Stimulated activated CD8-positive, alpha-beta memory T cell treated with anti-CD3 and anti-CD28 coated beads, Interleukin-4, amount 100 ng/mL, for 1 hour (primary cell): Measurements from ENCODE around the gene KRTAP10-5.
"Not testable (repeated sequence)": the region's sequence is repeated elsewhere in the genome, so short reads cannot be mapped to it uniquely, and the experiment has no call there.

Experiments
- DNase-seq, 2 donors: peaks; one replicate each; pipeline ENCODE4 v3.0.0-alpha.2; 2020; ENCODE audit warnings: low read depth in 2 of 2, low spot score in 1 of 2

KRTAP10-5 gene

DNA sequence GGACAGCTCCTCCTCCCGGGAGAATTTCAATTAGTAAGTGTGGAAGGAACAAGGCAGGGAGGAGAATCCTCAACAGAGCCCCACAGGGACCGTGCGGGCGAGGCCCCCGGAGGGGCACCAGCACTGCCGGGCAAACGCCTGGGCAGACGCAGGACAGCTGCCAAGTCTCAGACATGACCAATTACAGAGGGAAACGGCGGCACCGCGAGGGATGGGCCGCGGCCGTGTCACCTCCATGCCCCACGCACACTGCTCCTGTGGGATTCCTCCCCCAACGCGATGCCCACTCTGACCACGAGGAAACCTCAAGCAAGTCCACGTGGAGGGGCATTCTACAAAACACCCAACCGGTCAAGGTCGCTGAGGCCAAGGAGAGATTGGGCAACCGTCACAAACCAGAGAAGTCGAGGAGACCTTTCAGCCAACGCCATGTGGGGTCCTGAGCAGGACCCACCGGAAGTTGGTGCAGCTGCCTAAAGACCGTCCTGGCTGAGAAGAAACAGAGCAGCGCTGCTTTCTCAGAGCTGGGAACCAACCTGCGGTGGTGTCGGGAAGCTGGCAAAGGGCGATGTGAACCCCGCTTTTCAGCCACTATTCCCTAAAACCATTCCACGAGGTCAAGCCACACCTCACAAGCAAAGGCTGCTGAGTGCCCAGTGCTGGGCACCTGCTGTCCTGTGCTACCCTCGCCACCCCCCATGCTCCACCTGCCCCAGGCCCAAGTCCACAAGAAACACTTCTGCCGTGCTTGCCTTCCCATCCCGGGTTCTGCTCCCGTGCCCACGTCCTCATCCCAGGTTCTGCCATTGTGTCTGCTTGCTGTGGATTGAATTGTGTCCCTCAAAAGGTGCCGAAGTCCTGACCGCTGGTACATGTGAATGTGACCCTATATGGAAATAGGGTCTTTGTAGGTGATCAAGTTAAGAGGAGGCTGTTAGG lies 8.3 kb downstream of the KRTAP10-5 start:
- no peak for DNase-seq

DNA sequence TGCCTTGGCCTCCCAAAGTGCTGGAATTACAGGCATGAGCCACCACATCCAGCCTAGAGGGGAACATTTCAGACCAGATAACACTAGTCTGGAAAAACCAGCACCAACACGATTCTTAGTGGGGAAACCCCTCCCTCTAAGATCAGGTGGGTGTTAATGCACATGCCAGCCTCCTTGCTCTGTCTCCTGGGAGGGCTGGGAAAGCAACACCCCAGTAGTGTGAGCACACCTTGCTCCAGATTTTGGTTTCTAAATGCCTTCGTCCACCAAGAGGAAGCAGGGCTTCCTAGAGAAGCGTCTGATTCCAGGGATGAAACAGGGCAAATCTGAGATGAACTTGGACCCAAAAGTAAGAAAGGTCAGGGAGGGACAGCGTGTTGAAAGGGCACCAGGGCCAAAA lies 9.1 kb downstream of the KRTAP10-5 start:
- DNase-seq: no peak

- no peak for DNase-seq
Measured at GRCh38 chr21:44569861-44570517, 10.4 kb downstream of the KRTAP10-5 start.

DNA sequence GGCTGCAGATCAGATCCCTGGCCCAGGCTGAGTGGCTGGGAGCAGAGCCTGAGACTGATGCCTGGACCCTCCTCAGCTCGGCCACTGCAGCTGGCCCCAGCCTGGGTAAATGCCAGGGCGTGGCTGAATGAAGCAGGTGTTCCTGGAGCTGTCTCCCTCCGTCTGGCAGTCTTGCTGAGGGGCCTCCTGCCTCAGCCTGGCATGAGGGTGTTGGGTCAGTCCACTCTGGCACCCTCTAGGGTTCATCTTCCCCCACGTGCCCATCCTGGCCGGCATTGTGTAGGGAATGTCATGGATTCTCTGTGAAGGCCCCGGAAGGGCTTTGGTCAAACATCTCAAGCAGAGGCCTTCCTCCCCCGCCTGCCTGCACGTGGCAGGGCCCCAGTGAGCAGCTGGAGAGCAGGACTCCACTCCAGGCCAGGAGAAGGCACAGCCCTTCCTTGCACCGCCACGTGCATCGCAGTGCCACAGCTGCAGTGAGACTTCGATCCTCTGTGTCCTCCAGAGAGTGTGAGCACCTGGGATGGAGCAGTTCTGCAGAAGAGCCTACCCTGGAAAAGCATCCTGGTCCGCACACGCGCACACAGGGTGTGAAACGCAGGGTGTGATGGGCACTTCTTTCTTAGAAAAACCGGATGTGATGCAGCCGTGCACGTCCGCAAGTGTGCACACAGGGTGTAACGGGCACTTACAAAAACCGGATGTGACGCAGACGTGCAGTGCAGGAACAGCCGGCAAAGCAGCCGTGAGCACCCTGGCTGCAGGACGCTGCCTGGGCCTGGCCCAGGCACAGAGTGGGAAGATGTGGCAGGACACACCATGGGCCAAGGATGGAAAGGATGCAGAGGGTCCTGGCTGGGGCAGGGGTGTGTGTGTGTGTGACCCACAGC lies 11.5 kb downstream of the KRTAP10-5 start:
- no peak for DNase-seq

GRCh38 chr21:44568261-44568660 lies 12.1 kb downstream of the KRTAP10-5 start:
- DNase-seq: no peak

- no peak for DNase-seq
Measured at GRCh38 chr21:44567481-44568171, 12.8 kb downstream of the KRTAP10-5 start.

GRCh38 chr21:44566403-44566802 lies 14.0 kb downstream of the KRTAP10-5 start:
- no peak for DNase-seq

DNA sequence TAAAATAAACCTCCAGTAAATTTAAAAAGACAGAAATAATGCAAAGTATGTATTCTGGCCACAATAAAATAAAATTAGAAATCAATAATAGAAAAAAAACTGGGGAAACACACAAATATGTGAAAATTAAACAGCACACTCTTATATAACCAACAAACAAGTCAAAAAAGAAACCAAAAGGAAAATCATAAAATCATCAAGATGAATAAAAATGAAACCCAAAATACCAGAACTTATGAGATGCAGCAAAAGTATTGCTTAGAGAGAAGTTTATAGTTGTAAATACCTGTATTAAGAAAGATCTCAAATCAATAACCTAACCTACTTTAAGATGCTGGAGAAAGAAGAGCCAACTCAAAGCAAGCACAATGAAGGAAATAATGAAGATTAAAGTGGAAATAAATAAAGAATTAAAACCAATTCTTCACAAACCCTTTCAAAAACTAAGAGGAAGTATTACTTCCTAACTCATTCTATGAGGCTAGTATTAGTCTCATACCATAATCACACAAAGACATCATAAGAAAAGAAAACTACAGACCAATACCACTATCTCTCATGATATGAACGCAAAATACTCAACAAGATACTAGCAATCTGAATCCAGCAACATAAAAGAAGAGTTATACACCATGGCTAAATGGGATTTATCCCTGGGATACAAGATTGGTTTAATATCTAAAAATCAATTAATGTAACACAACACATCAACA lies 15.4 kb downstream of the KRTAP10-5 start:
- no peak for DNase-seq

GRCh38 chr21:44564099-44564498 lies 16.3 kb downstream of the KRTAP10-5 start:
- DNase-seq: no peak

DNA sequence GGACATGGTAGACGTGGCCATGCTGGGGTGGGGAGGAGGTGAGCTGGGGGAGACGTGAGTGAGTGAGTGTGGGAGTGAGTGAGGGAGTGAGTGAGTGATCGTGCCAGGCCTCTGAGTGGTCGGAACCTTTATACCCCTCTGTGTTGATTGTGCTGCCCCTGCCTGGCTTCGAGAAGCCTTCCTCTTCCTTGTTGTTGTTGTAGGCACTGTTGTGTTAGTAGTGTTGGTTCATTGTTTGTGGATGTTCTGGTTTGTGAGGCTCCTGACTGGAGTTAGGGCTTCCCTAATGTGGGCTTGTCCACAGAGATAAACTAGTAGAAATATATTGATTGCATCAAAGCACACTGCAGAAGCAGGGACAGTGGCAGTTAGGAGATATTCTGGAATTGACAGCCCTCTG lies 21.7 kb downstream of the KRTAP10-5 start, which contains the start of gene KRTAP10-3:
TSS of gene KRTAP10-3 (minus strand) at position 101 of the 400 bp plus-strand sequence. CDS start at position 21, 80 bp downstream.
- no peak for DNase-seq

GRCh38 chr21:44558329-44558675 lies 22.1 kb downstream of the KRTAP10-5 start:
- not testable (repeated sequence) for DNase-seq

DNA sequence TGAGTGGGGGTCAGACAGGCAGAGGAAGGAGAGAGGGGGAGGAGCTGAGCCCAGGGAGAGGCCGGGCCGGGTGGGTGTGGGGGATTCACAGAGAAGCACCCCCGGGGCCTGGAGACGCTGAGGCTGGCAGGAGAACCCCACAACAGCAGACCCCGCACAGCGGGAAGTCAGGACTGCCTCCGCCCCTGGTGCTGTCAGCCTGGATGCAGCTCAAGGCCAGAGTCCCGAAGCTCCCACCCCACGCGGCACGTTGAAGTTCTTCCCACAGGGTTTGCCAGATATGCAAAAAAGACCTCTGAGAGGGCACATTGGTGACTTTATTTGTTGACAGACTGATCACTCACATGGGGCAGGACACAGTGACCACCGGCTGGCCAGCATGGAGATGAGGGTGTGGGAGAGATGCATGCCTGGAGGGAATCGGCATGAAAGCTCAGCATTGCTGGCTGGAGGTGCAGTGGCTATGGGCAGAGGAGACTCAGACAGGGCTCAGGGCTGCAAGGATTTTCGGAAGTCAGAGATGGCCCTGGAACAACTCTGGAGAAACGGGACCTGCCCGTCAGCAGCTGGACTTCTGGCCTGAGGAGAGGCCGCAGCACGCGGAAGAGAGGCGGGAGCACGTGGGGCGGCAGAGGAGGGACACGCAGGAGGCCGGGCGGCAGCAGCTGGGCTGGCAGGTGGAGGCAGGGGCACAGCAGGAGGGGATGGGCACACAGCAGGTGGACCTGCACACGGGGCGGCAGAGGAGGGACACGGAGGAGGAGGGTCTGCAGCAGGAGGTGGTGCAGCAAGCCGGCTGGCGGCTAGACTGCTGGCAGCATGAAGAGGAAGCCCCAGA lies 22.7 kb downstream of the KRTAP10-5 start:
- no peak for DNase-seq

DNA sequence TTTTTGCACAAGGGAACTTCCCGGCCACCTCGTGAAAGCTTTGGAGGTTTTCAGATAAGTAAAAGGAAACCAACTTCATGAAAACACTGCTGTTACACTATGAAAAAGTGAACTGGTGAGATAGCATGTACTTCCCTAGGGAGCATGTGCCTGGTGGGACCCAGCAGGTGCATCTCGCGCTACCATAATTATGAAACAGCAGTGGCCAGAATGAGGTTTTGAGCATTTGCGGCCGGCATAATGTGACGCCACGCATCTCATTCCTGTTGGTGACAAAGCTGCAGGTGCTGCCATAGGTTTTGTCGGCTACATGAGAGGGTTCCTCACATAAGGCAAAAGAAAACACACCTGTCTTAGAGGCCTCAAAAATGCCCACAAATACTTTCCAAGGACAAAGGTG lies 23.5 kb downstream of the KRTAP10-5 start:
- no peak for DNase-seq

- no peak for DNase-seq
Measured at GRCh38 chr21:44555200-44555875, 25.1 kb downstream of the KRTAP10-5 start.

DNA sequence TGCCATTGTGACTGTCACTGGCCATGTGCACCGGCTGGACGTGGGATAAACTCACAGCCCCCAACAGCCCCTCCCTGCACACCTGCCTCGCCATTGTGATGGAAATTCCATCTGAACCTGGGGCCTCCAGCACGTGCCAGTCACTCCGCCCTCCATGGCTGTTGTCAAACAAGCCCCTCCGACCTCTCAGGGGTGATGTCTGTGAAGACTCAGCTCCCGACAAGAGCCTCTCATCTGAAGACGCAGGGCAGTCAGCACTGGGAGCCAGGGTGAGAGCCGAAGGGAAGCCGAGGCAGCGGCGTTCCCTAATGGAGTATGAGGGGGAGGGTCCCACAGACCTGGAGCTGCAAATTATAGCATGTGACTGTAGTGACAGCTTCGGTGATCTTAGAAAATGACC lies 27.7 kb downstream of the KRTAP10-5 start:
- no peak for DNase-seq

GRCh38 chr21:44552136-44552535 lies 28.3 kb downstream of the KRTAP10-5 start:
- DNase-seq: no peak

DNA sequence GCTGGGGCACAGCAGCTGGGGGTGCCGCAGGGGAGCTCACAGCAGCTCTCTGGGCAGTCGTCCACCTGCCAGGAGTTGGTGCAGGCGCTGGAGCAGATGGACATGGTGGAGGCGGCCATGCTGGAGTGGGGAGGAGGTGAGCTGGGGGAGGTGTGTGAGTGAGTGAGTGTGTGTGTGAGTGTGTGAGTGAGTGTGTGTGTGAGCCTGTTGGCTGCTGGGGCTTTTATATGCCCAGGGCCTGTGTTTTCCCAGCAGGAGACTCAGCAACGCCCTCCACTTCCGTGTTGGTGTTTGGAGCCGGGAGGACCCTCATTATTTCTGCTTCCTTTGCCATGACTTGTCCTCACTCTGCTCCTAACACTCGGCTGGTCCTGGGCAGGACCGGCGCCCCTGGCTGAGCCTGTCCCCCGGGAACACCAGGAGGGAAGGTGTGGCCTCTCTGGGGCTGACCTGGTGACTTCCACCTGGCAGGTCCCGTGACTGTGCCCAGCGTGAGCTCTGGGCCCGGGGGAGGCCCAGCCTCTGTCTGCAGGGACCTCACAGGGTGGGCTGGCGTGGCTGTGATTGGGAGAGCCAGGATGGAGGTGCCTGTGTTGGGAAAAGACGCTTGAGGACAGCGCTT lies 29.0 kb downstream of the KRTAP10-5 start, which contains the start of gene KRTAP10-2:
TSS of gene KRTAP10-2 (minus strand) at position 166 of the 622 bp plus-strand sequence. CDS start at position 119, 47 bp downstream.
- DNase-seq: no peak

DNA sequence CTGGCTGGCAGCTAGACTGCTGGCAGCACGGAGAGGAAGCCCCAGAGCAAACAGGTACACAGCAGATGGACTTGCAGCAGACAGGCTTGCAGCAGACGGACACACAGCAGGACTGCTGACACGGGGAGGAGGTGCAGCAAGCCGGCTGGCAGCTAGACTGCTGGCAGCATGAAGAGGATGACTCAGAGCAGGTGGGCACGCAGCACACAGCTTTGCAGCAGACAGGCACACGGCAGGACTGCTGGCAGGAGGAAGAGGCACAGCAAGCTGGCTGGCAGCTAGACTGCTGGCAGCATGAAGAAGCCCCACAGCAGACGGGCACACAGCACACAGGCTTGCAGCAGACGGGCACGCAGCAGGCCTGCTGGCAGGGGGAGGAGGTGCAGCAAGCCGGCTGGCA lies 29.6 kb downstream of the KRTAP10-5 start:
- no peak for DNase-seq
